GM11168 (cell line): ENCODE measurements around the gene GLP2R.

Experiments used
- in situ Hi-C: fragments of 300-500 bp; cut with MboI; formaldehyde crosslinking; loops from one replicate; pipeline ENCODE4 v1.12.0; 2022; ENCODE audit warnings: low sequenced_read_pairs; ENCODE audit not compliant: unreplicated experiment

GLP2R gene

DNA sequence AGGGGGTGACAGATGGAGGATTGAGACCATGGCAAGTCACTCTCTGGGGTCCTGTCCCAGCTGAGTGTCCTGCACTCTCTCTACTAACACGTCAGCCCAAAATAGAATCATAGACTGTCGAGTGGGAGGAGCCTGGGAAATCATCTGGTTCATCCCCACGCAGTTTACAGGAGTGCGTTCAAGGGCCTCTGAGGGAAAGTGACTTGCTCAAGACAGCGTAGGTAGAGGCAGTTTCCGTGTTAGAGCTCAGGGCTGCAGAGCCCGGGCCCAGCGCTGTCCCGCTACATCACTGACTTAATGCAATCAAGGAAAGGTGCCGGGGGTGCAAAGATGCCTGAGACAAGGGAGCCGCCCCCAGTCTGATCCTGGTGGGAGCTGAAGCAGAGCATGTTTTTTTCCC is 14.2 kb upstream of the GLP2R start:
- in situ Hi-C loops, result no loop called here

GRCh38 chr17:9813166-9813565 is 12.6 kb upstream of the GLP2R start:
- in situ Hi-C loops, result no loop called here

- in situ Hi-C loops, result no loop called here
These were observed 11.3 kb upstream of the GLP2R start for GRCh38 chr17:9814337-9814945.

DNA sequence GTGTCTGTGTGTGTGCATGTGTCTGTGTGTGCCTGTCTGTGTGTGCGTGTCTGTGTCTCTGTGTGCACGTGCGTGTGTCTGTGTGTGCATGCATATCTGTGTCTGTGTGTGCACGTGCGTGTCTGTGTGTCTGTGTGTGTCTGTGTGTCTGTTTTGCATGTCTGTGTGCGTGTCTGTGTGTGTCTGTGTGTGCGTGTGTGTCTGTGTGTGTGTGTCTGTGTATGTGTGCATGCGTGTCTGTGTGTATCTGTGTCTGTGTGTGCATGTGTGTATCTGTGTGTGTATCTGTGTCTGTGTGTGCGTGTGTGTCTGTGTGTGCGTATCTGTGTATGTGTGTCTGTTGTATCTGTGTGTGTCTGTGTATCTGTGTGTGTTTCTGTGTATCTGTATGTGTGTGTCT is 9.3 kb upstream of the GLP2R start:
- in situ Hi-C loops, result no loop called here

DNA sequence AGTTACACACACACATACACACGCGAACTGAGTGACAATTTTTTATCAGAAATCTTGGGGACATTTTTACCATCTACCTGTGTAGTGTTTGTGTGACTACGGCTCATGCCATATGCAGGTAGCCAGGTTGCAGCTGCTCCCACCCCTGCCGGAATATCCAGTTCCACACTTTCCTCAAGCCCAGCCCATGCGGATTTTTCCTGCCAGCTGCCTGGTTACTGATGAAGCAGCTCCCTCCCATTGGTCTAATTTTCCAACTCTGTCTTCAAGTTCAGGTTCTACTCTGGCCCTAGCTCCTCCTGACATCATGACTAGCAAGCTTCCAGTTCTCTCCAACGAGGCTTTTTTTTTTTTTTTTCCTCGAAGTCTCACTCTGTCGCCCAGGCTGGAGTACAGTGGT is 8.6 kb upstream of the GLP2R start:
- in situ Hi-C loops, result no loop called here

GRCh38 chr17:9818760-9819159 is 7.0 kb upstream of the GLP2R start:
- in situ Hi-C loops, result no loop called here

DNA sequence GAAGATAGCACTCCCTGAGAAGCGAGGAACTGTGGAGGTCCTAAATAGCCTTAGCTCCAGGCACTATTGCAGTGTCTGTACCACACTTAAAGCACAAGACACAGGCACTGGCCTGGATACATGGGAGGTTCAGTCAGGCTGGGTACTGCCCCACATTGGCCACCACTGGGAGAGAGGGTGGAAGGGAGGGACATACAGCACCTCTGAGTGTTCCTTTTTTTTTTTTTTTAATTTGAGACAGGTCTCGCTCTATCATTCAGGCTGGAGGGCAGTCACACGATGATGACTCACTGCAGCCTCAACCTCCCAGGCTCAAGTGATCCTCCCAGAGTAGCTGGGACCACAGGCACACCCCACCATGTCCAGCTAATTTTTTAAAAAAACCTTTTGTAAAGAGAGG is 5.3 kb upstream of the GLP2R start:
- in situ Hi-C loops, result no loop called here

GRCh38 chr17:9821921-9822320 is 3.8 kb upstream of the GLP2R start, which contains the start of gene GSG1L2:
TSS of gene GSG1L2 (minus strand) at chr17:9822079. CDS start at chr17:9822071, 8 bp downstream.
- in situ Hi-C loops, result no loop called here

- in situ Hi-C loops, result no loop called here
These were observed 1.6 kb upstream of the GLP2R start for GRCh38 chr17:9824094-9824493.

GRCh38 chr17:9824797-9825338 is 856 bp upstream of the GLP2R start:
- in situ Hi-C loops, result no loop called here

- in situ Hi-C loops, result no loop called here
These were observed 2.9 kb downstream of the GLP2R start for GRCh38 chr17:9828296-9829295.

DNA sequence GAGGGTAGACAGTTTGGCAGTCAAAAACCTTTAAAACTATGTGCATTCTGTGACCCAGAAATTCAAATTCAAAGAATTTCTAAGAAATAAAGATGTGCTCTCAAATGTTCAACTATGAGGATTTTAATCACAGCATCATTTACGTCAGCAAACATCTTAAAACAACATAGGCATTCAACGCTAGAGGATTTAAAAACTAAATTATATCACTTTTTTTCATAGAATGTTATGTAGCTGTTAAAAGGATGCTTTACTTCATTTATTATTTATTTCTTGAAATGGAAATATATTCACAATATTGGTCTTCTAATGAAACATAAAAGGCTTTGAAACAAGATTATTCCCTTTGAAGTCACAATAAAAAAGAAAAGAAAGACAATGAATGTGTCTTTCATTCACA is 3.6 kb downstream of the GLP2R start:
- in situ Hi-C loops, result no loop called here

GRCh38 chr17:9830711-9831110 is 5.0 kb downstream of the GLP2R start:
- in situ Hi-C loops, result no loop called here

- in situ Hi-C loops, result no loop called here
These were observed 8.2 kb downstream of the GLP2R start for GRCh38 chr17:9833922-9834321.

DNA sequence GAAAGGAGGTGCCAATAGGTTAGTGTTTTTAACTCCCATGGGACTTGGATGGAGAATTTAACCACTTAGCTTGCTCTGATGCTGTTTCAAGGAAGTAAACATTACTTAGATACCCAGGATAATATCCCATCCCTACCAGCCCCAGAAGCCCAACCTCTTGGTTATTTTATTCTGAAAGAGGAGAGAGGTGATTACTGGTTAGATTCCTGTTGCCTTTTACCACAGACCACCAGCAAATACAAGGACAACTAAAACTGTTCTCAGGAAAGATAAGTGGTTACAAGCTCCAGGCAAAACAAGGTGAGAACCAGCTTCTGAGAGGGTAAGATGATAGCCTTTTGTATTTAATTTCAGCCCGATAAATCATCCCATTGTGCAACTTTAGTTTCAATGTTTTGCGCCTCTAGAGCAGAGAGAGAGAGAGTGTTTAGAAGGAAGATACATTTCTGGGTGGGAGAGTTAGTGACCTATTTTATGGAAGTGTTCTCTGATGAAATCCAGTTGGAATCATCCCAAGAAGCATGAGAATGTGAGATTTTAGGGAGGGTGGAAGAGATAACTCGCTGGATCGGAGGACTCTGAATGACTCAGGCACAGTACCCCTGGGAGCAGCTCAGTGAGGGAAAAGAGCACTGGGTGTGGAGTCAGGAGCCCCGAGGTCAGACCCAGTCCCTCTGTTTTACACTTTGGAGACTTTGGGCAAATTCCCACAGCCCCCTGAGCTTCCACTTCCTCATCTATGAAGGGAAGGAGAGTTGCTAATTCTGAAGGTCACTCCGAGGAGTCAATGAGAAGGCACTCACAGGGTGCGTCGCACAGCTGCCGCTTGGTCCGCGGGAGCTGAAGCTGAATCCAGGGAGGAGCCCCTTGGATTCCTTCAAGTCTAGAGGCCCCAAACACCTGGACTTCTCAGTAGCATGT is 12.1 kb downstream of the GLP2R start:
- in situ Hi-C loops, result no loop called here

- in situ Hi-C loops, result no loop called here
These were observed 13.7 kb downstream of the GLP2R start for GRCh38 chr17:9839433-9839832.

DNA sequence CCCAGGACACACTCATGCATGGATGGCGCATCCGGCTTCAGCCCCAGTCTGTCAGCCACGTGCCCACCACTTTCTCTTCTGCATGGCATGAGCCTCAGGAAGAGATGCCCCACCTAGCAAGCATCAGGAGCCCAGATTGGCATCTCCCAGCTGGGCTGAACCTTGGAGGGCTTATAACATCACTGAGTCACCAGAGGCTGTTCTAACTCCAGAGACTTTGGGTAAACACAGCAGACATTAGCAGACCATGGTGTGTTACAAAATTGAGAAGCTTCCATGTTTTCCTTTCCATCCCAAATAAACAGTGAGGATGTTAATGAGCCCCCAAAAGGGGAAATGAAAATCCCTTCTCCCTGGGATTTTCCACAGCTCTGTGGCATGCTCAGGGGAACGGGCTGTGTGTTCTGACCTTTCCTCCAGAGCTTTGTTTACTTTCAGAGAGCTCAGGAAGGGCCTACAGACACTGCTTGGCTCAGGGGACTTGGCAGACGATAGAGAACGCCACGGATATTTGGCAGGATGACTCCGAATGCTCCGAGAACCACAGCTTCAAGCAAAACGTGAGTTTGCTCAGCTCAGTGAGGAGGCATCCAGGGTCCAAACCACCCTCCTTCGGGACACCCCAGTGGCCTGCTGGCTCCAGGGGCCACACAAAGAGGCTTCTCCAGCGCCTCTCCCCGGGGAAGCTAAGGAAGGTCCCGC is 16.5 kb downstream of the GLP2R start:
- in situ Hi-C loops, result no loop called here

DNA sequence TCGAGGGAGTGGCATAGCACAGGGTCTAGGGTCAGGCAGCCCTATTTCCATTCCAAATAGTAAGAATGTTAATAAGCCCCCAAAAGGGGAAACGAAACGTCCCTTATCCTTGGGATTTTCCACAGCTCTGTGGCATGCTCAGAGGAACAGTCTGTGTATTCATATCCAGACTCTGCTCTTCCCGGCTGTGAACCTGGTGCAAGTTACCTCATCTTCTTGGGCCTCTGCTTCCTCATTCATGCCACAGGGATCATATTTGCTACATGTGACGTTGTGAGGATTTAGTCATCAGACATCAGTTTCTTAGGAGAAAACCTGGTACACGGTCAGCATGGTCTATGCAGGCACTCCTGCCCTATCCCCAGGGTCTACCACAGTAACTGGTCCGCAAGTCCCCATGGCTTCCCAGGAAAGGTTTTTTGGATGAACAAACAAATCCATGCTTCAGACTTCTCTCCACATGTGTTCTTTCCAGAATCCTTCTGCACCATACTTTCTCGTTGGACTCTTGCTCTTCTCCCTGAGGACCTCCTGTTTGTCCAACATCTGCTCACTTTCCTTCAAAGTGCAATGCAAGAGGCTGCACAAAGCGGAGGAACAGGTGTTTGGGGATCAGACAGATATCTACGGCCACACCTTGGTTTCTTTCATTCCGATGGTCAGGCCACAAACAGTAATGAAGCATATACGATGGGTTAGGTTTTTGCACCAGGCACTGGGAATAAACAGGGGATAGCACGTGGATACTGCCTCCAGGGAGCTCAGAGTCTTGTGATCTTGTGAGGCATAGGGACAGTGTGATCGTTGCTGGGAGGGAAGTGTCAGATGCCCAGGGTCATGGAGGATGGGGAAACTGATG is 17.7 kb downstream of the GLP2R start:
- in situ Hi-C loops, result no loop called here

DNA sequence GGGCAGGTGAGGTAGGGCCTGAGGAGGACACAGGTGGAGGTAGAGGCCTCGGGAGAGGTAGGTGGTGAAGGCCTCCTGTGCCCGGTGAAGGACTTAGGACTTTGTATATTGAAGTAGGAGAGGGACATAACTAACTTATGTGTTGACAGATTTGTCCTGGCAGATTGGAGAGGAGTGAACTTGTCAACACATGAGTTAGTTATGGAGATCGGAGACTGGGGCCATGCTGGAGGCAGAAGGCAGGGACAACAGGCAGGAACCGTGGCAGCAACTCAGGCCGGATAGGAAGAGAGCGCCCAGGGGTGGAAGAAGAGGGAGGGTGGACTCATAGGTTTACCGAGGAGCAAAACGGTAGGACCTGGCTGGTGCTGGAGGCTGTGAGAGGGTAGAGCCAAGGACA is 18.4 kb downstream of the GLP2R start:
- in situ Hi-C loops, result no loop called here
